Activated CD8-positive, alpha-beta memory T cell treated with anti-CD3 and anti-CD28 coated beads for 4 hours (primary cell): ENCODE measurements around the gene HIC1.
A peak's percentile ranks its signal among the peaks of the same experiment; 100 is the strongest.

Source experiments
- DNase-seq, 2 donors: peaks; one replicate each; pipeline ENCODE4 v3.0.0-alpha.2; 2020; ENCODE audit warnings: low read depth in 2 of 2

HIC1 gene

GRCh38 chr17:2024572-2025219 is 30.2 kb upstream of the HIC1 start:
- no peak for DNase-seq

GRCh38 chr17:2025220-2025621 is 29.7 kb upstream of the HIC1 start, which contains the start of gene RTN4RL1:
Gene RTN4RL1, minus strand, starts transcription at chr17:2025334. Its CDS starts 469 bp downstream, at chr17:2024865.
- DNase-seq = peak; percentile 48 to 60

GRCh38 chr17:2025622-2026309 is 29.1 kb upstream of the HIC1 start:
- no peak for DNase-seq

- no peak for DNase-seq
These were observed 27.2 kb upstream of the HIC1 start for GRCh38 chr17:2027528-2028233.

DNA sequence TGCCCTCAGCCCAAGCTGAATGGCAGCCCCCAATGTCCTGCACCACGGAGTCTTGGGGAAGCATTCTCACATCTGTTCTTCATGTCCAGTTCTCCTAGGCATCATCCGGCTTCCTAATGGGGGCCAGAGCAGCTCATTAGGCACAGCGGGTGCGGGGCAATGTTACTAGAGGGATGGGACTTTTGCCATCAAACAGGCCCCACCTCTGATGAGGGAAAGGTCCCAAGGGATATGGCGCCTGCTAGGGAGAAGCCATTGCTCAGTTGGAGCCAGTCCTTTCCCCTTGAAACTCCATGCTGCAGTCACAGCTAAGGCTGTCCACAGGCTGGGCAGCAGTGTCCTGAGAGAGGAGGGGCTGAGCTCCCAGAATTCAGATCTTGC is 26.7 kb upstream of the HIC1 start:
- DNase-seq = no peak

GRCh38 chr17:2028737-2029136 is 26.2 kb upstream of the HIC1 start:
- no peak for DNase-seq

- DNase-seq = peak; percentile 69 to 75
These were observed 24.8 kb upstream of the HIC1 start, which contains the start of gene DPH1 for GRCh38 chr17:2029911-2030778. Gene DPH1, plus strand, starts transcription at chr17:2030153. Its CDS starts 17 bp downstream, at chr17:2030170.

DNA sequence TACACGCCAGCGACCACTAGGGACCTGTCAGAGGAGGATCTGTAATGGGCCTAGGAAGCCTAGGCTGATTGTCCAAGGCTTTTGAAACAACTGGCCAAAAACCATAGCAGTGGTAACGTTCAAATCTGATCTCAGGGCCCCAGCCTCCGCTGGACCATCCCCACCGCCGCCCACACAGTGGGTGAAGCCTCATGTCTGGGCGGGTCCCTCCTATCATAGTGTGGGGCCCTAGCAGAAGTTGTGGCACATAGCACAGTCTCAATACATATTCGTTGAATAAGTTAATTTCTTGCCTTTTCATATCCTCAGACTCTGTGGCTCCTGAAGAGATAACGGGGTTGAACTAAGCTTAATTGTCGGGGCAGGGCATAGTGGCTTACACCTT is 24.1 kb upstream of the HIC1 start:
- no peak for DNase-seq

- DNase-seq = no peak
These were observed 21.8 kb upstream of the HIC1 start for GRCh38 chr17:2033153-2033552.

- DNase-seq = no peak
These were observed 20.7 kb upstream of the HIC1 start for GRCh38 chr17:2034157-2034556.

DNA sequence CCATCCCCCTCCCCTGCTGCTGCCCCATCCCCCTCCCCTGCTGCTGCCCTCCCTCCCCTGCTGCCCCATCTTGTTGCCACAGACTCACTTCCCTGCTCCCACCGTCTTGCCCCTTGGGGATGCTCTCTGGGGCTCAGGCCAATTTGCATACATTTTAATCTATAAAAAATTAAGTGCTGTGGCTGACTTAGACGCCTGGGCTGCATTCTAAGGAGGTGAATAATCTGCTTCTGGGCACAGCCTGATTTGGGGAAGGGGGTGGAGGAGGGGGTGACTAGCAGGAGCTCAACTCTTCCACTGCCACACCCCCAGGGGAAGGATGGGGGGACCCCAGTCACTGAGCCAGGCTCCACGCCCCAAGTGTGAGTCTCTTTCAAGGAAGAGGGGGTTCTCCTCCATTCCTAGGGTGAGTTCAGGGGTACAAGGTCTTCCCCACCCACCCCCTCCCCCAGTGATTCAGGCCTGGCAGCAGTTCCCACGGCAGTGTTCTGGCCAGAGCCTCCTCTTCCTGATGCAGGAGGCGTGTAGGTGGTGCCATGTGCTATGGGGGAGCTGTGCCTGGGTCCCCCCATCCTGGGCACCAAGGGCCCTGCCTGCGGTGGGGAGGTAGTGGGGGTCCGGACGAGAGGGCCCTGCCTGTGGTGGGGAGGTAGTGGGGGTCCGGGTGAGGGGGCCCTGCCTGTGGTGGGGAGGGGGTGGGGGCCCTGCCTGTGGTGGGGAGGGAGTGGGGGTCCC is 19.9 kb upstream of the HIC1 start:
- no peak for DNase-seq

- DNase-seq = no peak
These were observed 19.1 kb upstream of the HIC1 start for GRCh38 chr17:2035541-2036488.

DNA sequence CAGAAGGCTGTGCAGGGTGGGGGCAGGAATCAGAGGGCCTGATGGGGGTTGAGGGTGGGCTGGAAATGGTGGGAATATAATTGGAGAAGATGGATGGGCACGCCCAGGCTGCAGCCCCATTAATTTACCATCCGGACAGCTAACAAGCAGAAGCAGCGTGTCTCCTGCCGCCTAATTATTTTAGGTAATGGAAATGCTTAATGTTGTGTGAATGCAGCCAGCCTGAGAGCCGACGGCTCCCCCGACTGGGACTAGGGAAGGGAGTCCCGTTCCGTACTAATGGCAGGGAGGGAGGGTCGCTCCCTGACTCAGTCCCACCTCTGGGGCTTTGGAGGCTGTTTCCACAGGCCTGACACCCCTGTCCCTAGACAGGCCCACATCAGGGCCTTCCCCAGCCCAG is 17.7 kb upstream of the HIC1 start:
- no peak for DNase-seq

- no peak for DNase-seq
These were observed 14.6 kb upstream of the HIC1 start for GRCh38 chr17:2040219-2040827.

- DNase-seq = no peak
These were observed 13.9 kb upstream of the HIC1 start for GRCh38 chr17:2040942-2041560.

DNA sequence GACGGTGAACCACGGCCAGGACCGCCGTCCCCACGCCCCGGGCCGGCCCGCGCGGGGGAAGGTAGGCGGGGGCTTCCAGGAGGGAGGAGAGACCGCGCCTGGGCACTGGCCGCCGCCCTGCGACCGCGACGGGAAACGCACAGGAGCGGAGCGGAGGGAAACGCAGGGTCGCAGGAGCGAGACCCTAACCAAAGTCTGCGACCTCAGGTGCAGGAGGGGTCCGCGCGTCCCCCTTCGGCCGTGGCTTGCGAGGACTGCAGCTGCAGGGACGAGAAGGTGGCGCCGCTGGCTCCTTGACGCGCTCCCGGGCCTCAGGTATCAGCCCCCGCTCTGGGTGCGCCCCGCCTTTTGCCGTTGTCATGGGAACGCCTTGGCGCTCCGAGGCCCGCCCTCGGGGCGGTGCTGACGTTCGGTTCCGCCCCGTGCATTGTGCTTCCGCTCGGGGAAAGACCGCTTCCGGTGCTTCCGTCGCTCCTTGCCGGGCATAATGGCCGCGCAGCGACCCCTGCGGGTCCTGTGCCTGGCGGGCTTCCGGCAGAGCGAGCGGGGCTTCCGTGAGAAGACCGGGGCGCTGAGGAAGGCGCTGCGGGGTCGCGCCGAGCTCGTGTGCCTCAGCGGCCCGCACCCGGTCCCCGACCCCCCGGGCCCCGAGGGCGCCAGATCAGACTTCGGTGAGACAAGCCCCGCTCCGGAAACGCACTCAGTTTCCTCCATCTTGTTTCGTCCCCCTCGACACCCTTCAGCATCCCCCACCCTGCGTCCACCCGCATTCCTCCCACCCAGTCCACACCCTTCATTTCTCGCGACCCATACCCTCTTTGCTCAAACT is 13.1 kb upstream of the HIC1 start, which contains the start of gene OVCA2:
Gene OVCA2 (plus strand): TSS at position 462 of the 829 bp plus-strand sequence. CDS start 26 bp downstream, at position 488.
- peak; percentile 95 to 96 for DNase-seq

DNA sequence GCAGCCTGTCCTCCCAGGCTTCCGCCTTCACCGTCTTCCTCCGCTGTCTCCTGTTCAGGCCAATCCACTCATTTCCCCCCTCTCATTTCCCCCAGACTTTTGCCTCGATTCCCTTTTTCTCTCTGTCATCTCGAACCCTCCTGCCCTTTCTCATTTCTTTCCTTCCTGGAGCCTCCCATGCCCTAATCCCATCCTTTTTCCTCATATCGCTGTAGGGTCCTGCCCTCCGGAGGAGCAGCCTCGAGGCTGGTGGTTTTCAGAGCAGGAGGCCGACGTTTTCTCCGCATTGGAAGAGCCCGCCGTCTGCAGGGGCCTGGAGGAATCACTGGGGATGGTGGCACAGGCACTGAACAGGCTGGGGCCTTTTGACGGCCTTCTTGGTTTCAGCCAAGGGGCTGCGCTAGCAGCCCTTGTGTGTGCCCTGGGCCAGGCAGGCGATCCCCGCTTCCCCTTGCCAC is 12.5 kb upstream of the HIC1 start:
- DNase-seq = no peak

DNA sequence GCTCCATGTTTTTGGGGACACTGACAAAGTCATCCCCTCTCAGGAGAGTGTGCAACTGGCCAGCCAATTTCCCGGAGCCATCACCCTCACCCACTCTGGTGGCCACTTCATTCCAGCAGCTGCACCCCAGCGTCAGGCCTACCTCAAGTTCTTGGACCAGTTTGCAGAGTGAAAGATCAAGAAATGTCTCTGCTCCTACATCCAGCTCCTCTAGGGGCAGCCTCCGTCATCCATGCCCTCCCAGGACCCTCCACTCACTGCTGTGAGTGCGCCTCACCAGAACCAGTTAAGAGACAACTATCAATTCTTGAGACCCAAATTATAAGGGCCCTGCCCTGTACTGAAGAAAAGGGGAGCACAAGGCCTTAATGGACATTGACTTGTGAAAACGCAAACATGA is 12.0 kb upstream of the HIC1 start:
- no peak for DNase-seq
